Left ventricle myocardium inferior (tissue), 1 donor: Measurements from ENCODE around the gene BPI. TPM values are rescaled to one million over a fixed set of nuclear protein-coding genes. Genes with fewer than 3 reads are reported as not detected.

Experiments
- DNase-seq: peaks from one replicate; pipeline ENCODE4 v3.0.0-alpha.2; 2020
- H3K27ac ChIP-seq: fragments of 200-600 bp; replicated peaks from 2 replicates; pipeline ENCODE4 v1.8.0; 2021
- H3K27me3 ChIP-seq: fragments of 200-600 bp; 2 replicates; pipeline ENCODE4 v1.8.0; 2021; ENCODE audit warnings: low read depth
- H3K36me3 ChIP-seq: fragments of 200-600 bp; 2 replicates; pipeline ENCODE4 v1.8.0; 2021
- H3K4me1 ChIP-seq: fragments of 200-600 bp; 2 replicates; pipeline ENCODE4 v1.8.0; 2021
- H3K4me3 ChIP-seq: fragments of 200-600 bp; 2 replicates; pipeline ENCODE4 v1.8.0; 2021; ENCODE audit warnings: mild to moderate bottlenecking, moderate library complexity
- H3K9me3 ChIP-seq: fragments of 200-600 bp; replicated peaks from 2 replicates; pipeline ENCODE4 v1.8.0; 2021
- intact Hi-C: fragments of 100-400 bp; cut with micrococcal nuclease; formaldehyde crosslinking; loops from one replicate; pipeline ENCODE4 v1.11.0; 2022
- total RNA-seq: library from RNA; stranded (reverse); fragmentation: NEBNext Ultra II Directional; extraction: Animal tissue kit (Norgen Biotek cat#: 25700); gene quantifications from one replicate; pipeline ENCODE4 v1.2.1, GENCODE V29; 2021
- TF ChIP-seq, protein P1 (sequence below): fragments of 200-600 bp; IDR thresholded peaks from 2 replicates; pipeline ENCODE4 v1.8.0; 2021; ENCODE audit warnings: antibody characterized with exemption, mild to moderate bottlenecking, borderline replicate concordance
- donor health status: DM: no; HTN: yes; CAD: no; lungs with severe emphysema.

The BPI gene
- total RNA-seq, 1 donor from 2014 or later, result not detected

DNA sequence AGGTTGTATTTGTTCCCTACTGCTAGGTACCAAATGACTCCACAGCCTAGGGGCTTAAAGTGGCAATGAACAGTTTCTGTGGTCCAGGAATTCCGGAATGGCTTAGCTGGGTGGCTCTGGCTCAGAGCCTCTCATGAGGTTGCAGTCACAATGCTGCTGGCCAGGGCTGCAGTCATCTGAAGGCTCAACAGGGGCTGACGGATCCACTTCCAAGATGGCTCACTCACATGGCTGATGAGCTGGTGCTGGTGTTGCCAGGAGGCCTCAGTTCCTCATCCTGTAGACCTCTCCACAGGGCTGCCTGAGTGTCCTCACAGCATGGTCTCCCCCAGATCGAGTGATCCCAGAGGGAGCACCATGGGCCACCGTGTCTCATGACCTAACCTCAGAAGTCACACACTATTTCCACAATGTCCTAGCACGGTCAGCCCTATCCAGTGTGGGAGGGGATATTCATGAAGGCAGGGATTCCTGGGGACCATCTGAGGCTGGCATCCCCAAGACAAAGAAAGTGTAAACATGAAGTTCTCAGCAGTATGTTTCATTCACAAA is 19.0 kb upstream of the BPI start:
- H3K27me3 ChIP-seq, result no peaks in the 10 kb centered on the region
- no peak overlapping the region for H3K4me3 ChIP-seq
- no peaks in the 10 kb centered on the region for H3K9me3 ChIP-seq
- no peaks in the 10 kb centered on the region for H3K36me3 ChIP-seq
- H3K27ac ChIP-seq, result no peak overlapping the region
- TF ChIP-seq, protein P1, sequence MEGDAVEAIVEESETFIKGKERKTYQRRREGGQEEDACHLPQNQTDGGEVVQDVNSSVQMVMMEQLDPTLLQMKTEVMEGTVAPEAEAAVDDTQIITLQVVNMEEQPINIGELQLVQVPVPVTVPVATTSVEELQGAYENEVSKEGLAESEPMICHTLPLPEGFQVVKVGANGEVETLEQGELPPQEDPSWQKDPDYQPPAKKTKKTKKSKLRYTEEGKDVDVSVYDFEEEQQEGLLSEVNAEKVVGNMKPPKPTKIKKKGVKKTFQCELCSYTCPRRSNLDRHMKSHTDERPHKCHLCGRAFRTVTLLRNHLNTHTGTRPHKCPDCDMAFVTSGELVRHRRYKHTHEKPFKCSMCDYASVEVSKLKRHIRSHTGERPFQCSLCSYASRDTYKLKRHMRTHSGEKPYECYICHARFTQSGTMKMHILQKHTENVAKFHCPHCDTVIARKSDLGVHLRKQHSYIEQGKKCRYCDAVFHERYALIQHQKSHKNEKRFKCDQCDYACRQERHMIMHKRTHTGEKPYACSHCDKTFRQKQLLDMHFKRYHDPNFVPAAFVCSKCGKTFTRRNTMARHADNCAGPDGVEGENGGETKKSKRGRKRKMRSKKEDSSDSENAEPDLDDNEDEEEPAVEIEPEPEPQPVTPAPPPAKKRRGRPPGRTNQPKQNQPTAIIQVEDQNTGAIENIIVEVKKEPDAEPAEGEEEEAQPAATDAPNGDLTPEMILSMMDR, result no peak
- no peaks in the 10 kb centered on the region for H3K4me1 ChIP-seq
- intact Hi-C loops, result no loop called here
- DNase-seq, result no peak

DNA sequence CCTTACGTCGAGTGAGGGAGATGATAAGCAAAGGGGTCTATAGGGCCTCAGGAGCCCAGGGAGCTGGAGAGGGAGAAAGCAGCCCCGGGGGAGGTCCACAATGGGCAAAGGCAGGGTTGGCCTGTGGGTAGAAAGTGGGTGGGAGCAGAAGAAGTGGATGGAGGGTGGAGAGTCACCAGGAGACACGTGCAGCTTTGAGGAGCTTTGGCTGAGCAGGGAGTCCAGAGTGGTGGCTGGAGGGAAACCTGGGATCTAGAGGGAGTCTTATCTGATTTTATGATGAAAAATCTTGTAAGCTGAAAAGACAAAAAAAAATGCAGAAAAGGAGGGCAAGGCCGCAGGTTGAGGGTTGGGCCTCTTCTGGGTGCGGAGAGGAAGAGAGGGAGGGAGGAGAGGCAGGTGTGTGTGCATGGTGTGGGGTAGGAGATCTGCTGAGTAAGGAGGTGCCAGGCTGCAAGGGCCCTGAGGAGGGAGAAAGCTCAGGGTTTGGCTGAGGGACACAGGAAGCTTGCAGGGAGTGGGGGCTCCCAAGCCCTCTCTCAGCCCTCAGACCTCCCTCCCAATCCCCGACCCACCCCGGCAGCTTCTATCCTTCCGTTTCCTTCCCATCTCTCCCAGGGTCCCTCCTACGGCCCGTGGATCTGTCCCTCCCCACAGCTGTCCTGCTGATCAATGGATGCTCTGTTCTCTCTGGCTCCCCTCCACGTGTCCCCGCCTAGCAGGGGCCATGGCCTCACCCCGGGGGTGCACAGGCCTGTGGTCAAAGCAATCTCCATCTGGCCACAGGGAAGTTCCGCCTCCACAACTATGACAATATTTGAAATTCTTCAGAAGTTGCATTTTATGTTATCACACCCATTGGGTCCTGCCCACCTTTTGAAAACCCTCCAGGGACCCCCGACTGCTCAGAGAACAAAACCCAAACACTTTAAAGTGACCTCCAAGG is 17.1 kb upstream of the BPI start:
- no peak overlapping the region for H3K4me3 ChIP-seq
- intact Hi-C loops, result no loop called here
- H3K27me3 ChIP-seq, result peaks cover 11% of the 10 kb centered on the region
- no peaks in the 10 kb centered on the region for H3K36me3 ChIP-seq
- TF ChIP-seq, protein P1, result no peak
- peak overlapping the region; percentile 48 for H3K27ac ChIP-seq
- DNase-seq, result peak; percentile 59
- no peaks in the 10 kb centered on the region for H3K9me3 ChIP-seq
- no peaks in the 10 kb centered on the region for H3K4me1 ChIP-seq

DNA sequence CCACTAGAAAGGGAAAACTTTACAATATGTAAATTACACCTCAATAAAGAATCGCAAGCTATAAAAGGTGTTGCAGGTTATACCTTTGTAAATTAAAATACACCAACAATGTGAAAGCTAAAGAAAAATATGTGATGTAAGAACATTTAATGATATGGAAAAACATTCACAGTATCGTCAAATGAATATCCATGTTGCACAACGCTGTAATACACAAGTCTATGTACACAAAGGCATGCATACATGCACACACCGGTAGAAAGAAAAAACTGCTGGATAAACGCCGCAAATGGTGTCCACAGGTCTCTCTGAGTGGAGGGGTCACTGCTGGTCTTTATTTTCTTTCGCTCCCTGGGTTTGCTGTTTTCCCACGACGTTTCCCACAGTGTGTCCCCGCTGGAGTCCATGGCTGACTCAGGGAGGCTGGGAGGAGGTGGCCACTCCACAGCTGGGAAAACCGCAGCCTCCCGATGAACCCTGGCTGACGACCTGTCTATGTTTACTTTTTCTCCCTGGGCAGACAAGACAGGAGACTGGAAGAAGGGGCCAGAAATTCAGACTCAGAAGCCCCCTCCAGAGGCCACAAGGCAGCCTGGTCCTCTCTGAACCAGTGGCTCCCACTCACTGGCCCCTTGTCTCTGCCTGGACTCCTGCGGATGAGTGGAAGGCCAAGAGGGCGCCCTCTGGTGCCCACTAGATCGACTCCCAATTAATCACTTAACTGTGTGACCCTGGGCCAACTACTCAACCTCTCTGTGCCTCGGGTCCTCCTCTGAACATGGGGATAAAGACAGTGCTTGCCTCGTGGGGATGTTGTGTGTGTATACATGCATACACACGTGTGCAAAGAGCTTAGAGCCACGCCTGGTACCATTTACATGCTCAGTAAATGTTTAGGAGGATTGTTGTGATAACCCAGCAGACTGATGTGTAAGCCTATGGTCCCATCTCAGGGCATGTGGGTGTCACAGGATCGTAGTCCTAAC is 12.8 kb upstream of the BPI start:
- no peaks in the 10 kb centered on the region for H3K4me1 ChIP-seq
- TF ChIP-seq, protein P1, result peak; percentile 56
- peaks cover 20% of the 10 kb centered on the region for H3K27me3 ChIP-seq
- no peak overlapping the region for H3K27ac ChIP-seq
- intact Hi-C loops, result no loop called here
- DNase-seq, result peak; percentile 50
- H3K9me3 ChIP-seq, result no peaks in the 10 kb centered on the region
- no peak overlapping the region for H3K4me3 ChIP-seq
- no peaks in the 10 kb centered on the region for H3K36me3 ChIP-seq

DNA sequence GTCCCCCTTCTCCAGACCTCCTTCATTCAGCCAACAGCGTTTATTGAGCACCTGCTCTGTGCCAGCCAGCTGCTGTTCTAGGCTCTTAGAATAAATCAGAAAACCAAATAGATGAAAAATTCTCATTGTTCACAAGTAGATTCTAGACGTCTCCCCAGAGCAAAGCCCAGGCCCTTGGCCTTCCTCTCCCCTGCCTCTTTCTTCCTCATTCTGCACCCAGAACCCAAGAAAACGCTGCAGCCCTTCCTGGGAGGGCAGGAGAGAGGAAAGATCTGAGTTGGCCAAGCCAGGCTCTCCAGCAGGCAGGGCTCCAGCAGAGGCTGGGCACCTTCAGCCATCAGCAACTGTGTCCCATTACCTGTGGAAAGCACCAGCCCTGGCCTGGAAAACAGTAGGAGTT is 12.0 kb upstream of the BPI start:
- intact Hi-C loops, result no loop called here
- TF ChIP-seq, protein P1, result no peak
- H3K9me3 ChIP-seq, result no peaks in the 10 kb centered on the region

DNA sequence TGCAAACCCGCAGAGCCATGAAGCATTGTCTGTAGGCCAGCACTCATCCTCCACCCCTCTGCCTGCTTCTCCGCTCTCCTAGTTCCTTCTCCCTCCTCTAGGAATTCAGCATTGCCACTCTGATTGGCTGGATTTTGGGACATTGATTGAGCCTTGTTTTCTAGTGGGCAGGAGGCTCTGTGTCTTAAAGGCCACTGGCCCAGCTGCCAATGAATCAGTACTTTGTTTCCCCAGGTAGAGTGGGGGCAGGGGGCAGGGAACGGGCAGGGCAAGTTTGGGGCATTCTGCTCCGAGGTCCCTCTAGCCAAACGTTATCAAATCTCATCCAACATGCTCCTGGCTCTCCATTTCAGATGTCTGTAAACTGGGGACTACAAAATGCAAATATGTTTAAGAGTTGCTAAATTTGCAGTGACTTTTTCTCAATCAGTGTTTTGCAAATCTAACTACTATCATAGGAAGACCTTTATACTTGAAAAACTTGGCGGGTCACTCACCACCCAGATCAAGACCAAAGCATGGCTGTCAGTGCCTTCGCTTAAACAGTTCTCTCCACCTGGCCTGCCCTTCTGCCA is 10.4 kb upstream of the BPI start:
- TF ChIP-seq, protein P1, result no peak
- Histone ChIP-seq H3K27me3 (peaks cover 20% of the 10 kb centered on the region), H3K4me1 (peaks cover 3% of the 10 kb centered on the region), H3K36me3 (no peaks in the 10 kb centered on the region), H3K4me3 (no peak overlapping the region), H3K9me3 (no peaks in the 10 kb centered on the region), H3K27ac (no peak overlapping the region)
- DNase-seq, result no peak
- intact Hi-C loops, result no loop called here

More for the DNA sequence above, 12.0 kb upstream of the BPI start:
- H3K27me3 ChIP-seq, result peaks cover 20% of the 10 kb centered on the region
- no peak overlapping the region for H3K27ac ChIP-seq
- no peak for DNase-seq
- no peak overlapping the region for H3K4me3 ChIP-seq
- H3K4me1 ChIP-seq, result no peaks in the 10 kb centered on the region
- no peaks in the 10 kb centered on the region for H3K36me3 ChIP-seq
